Spleen (tissue), 7 donors: ENCODE results near the gene DCAF7.

Experiments
- CTCF ChIP-seq, 11 experiments: fragments of 200-600 bp in 7 of 11; fragments of 450-650 bp in 4 of 11; sonication (generic) in 4 of 11; IDR thresholded peaks in 8 of 11; conservative IDR thresholded peaks in 3 of 11; 1 replicate in 7 of 11; 2 replicates in 4 of 11; pipeline versions ENCODE4 v1.4.0 to v1.8.0; 2016 to 2021; ENCODE audit warnings: antibody characterized with exemption in 11 of 11, inconsistent platforms in 4 of 11, mild to moderate bottlenecking in 1 of 11
- POLR2A ChIP-seq, 3 donors: fragments of 450-650 bp; IDR thresholded peaks; one replicate each; pipeline ENCODE4 v1.5.1; 2017; ENCODE audit warnings: antibody characterized with exemption in 3 of 3, mild to moderate bottlenecking in 1 of 3
- donor health status: DM: no; HTN: no; CAD: no; lungs with moderate emphysema.
- donor health status: DM: no; HTN: no; CAD: no.
- donor health status: DM: no; HTN: no; CAD: no.

- TF ChIP-seq CTCF (IDR thresholded peaks at IDR 0.05 in 8 of 11, conservative IDR thresholded peaks at IDR 0.05 in 3 of 11) (no peak), POLR2A (IDR thresholded peaks at IDR 0.05) (no peak)
Measured at GRCh38 chr17:63563339-63563738, 13.1 kb downstream of the DCAF7 start.
